ENCODE data around the gene NEUROG1.

GRCh38 chr5:135541807-135542502 lies 6.2 kb upstream of the NEUROG1 start:
- TF ChIP-seq, protein P1, sequence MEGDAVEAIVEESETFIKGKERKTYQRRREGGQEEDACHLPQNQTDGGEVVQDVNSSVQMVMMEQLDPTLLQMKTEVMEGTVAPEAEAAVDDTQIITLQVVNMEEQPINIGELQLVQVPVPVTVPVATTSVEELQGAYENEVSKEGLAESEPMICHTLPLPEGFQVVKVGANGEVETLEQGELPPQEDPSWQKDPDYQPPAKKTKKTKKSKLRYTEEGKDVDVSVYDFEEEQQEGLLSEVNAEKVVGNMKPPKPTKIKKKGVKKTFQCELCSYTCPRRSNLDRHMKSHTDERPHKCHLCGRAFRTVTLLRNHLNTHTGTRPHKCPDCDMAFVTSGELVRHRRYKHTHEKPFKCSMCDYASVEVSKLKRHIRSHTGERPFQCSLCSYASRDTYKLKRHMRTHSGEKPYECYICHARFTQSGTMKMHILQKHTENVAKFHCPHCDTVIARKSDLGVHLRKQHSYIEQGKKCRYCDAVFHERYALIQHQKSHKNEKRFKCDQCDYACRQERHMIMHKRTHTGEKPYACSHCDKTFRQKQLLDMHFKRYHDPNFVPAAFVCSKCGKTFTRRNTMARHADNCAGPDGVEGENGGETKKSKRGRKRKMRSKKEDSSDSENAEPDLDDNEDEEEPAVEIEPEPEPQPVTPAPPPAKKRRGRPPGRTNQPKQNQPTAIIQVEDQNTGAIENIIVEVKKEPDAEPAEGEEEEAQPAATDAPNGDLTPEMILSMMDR (IDR thresholded peaks at IDR 0.05), result no peak
- no peak for TF ChIP-seq POLR2AphosphoS5 (IDR thresholded peaks at IDR 0.05)
